ENCODE data around the gene SOX10.

The SOX10 gene

GRCh38 chr22:37953437-37954179 is 30.7 kb downstream of the SOX10 start, which contains the start of the genes C22orf23 and POLR2F:
Gene C22orf23, minus strand, starts transcription at chr22:37953601. Its CDS starts 452 bp downstream, at chr22:37953149.
Gene POLR2F, plus strand, starts transcription at chr22:37953699. Its CDS starts 89 bp downstream, at chr22:37953788.
- ChIA-PET POLR2A (interaction anchor here (0.6 to 1.8 kb wide), 19 partner anchors 9 to 731 kb away, joined by 3 to 11 read pairs (median 3); partner anchors contain the start of genes ANKRD54, GCAT, GGA1 and LGALS1), CTCF (interaction anchor here (0.6 to 3.0 kb wide), 12 partner anchors 8 to 746 kb away, joined by 3 to 21 read pairs (median 5); no protein-coding TSS in a partner anchor)
- peak within 1 kb of the TSS; percentile 99 for H3K4me3 ChIP-seq (ENCODE audit: low read depth, low read length)
- 0 out of 2 replicates have a peak, but pooled peaks cover 4% of the 10 kb centered on the region for H3K4me1 ChIP-seq (ENCODE audit: control insufficient read depth, insufficient read depth, low read length)
- H3K9me3 ChIP-seq (ENCODE audit: control insufficient read depth, insufficient read depth, low read depth, low read length) = no peaks in the 10 kb centered on the region
- H3K27ac ChIP-seq (ENCODE audit: extremely low read depth, low read depth, low read length) = peak within 1 kb of the TSS; percentile 47; the same call in 1 of the 2 replicates
- peaks cover 18 to 23% of the 10 kb centered on the region in 2 experiments; a peak in 2 of 3 replicates for H3K36me3 ChIP-seq (ENCODE audit: control insufficient read depth in 2 of 2, insufficient read depth in 1 of 2, low read length in 2 of 2)
- no peak for TF ChIP-seq ZNF211 (tag by site-specific recombination; IDR thresholded peaks at IDR 0.05; ENCODE audit: low read depth)
- no peak for TF ChIP-seq ZNF473 (tag by site-specific recombination; IDR thresholded peaks at IDR 0.05)
- TF ChIP-seq SALL2 (tag by site-specific recombination; IDR thresholded peaks at IDR 0.05; ENCODE audit: borderline replicate concordance) = no peak
- no peak for TF ChIP-seq ZNF18 (tag by site-specific recombination; IDR thresholded peaks at IDR 0.05)
- TF ChIP-seq MYNN (tag by site-specific recombination; IDR thresholded peaks at IDR 0.05; ENCODE audit: borderline replicate concordance) = no peak
- TF ChIP-seq ZBTB7A (tag by site-specific recombination; IDR thresholded peaks at IDR 0.05; ENCODE audit: low read depth) = 0 out of 2 replicates have a peak, but pooled peaks have one; percentile 53
- no peak for TF ChIP-seq ZNF398 (tag by site-specific recombination; IDR thresholded peaks at IDR 0.05)
- no peak for TF ChIP-seq ZNF391 (tag by site-specific recombination; IDR thresholded peaks at IDR 0.05; ENCODE audit: borderline replicate concordance, low read depth)
- TF ChIP-seq ZNF335 (tag by site-specific recombination; conservative IDR thresholded peaks at IDR 0.05) = peak; percentile 96
- no peak for TF ChIP-seq EGR2 (tag by site-specific recombination; IDR thresholded peaks at IDR 0.05; ENCODE audit: low read depth)
- peak; percentile 57 for TF ChIP-seq SP2 (tag by site-specific recombination; IDR thresholded peaks at IDR 0.05)
- TF ChIP-seq ZBTB48 (tag by site-specific recombination; IDR thresholded peaks at IDR 0.05) = no peak
- no peak for TF ChIP-seq ZNF19 (tag by site-specific recombination; IDR thresholded peaks at IDR 0.05; ENCODE audit: low read depth)
- no peak for TF ChIP-seq TCF7L2 (IDR thresholded peaks at IDR 0.05; ENCODE audit: borderline replicate concordance, low read depth, low read length)
- TF ChIP-seq KLF17 (tag by site-specific recombination; IDR thresholded peaks at IDR 0.05) = 0 out of 2 replicates have a peak, but pooled peaks have one; percentile 28
- peak; percentile 60; the same call in 1 of the 2 replicates for TF ChIP-seq ZBTB17 (tag by site-specific recombination; IDR thresholded peaks at IDR 0.05)
- TF ChIP-seq ZSCAN23 (tag by site-specific recombination; IDR thresholded peaks at IDR 0.05) = no peak
- peak; percentile 95 for TF ChIP-seq ZBTB26 (tag by site-specific recombination; optimal IDR thresholded peaks at IDR 0.05)
- no peak; the same call in 1 of the 2 replicates for TF ChIP-seq ZNF214 (tag by site-specific recombination; IDR thresholded peaks at IDR 0.05; ENCODE audit: borderline replicate concordance)
- TF ChIP-seq ZBTB20 (tag by site-specific recombination; IDR thresholded peaks at IDR 0.05) = peak; percentile 41; the same call in 1 of the 2 replicates
- TF ChIP-seq ZNF610 (tag by site-specific recombination; IDR thresholded peaks at IDR 0.05; ENCODE audit: borderline replicate concordance) = no peak
- TF ChIP-seq ZNF302 (tag by site-specific recombination; IDR thresholded peaks at IDR 0.05; ENCODE audit: low read depth) = no peak
- TF ChIP-seq ZNF660 (tag by site-specific recombination; IDR thresholded peaks at IDR 0.05) = no peak
- TF ChIP-seq ZNF501 (tag by site-specific recombination; IDR thresholded peaks at IDR 0.05) = 0 out of 2 replicates have a peak, but pooled peaks have one; percentile 37
- TF ChIP-seq KLF10 (tag by site-specific recombination; IDR thresholded peaks at IDR 0.05) = no peak
- TF ChIP-seq PBX3 (CRISPR knock-in tag; IDR thresholded peaks at IDR 0.05) = 0 out of 2 replicates have a peak, but pooled peaks have one; percentile 52
- no peak for TF ChIP-seq ZNF169 (tag by site-specific recombination; IDR thresholded peaks at IDR 0.05)
- no peak for TF ChIP-seq ZNF596 (tag by site-specific recombination; IDR thresholded peaks at IDR 0.05)
- TF ChIP-seq SP3 (tag by site-specific recombination; IDR thresholded peaks at IDR 0.05) = 0 out of 2 replicates have a peak, but pooled peaks have one; percentile 12
- TF ChIP-seq ZNF174 (tag by site-specific recombination; IDR thresholded peaks at IDR 0.05) = no peak
- no peak for TF ChIP-seq ZNF585B (tag by site-specific recombination; IDR thresholded peaks at IDR 0.05)
